ENCODE measurements around the gene CD247. TPM values are rescaled to one million over a fixed set of nuclear protein-coding genes. Genes with fewer than 3 reads are reported as not detected.
A peak's percentile ranks its signal among the peaks of the same experiment; 100 is the strongest.

The CD247 gene
- total RNA-seq, 2 experiments from 2014 or later, result 251 to 261 TPM

DNA sequence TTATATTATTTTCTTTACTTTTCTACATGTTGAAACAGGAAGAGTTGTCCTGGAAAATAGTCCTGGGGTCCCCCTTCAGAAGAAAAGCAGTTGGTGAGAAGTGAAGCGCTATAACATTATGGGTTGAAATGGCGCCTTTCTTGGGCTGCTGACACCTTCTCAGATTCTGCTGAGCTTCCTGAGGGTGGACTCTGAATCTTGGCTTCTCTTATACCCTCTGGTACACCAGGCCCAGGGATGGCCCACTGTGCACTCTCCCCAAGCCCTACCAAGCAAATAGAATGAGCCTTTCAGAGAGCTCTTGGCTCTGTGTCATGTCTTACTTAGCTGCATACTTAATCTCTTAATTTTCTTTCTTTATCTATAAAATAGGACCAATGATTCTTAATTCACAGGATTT lies 42.3 kb downstream of the CD247 start:
- ChIA-PET CTCF (interaction anchor here (0.7 to 4.0 kb wide), 7 partner anchors 10 to 571 kb away, joined by 3 to 21 read pairs (median 3); no protein-coding TSS in a partner anchor), POLR2A (no interaction called here)
- Mint-ChIP-seq H3K9me3 (peaks cover 5% of the 10 kb centered on the region), H3K27ac (no peak overlapping the region), H3K4me3 (no peak overlapping the region), H3K36me3 (ENCODE audit: low read depth) (peaks cover 73% of the 10 kb centered on the region), H3K27me3 (no peaks in the 10 kb centered on the region), H3K4me1 (peaks cover 90% of the 10 kb centered on the region)
- DNase-seq, result no peak

DNA sequence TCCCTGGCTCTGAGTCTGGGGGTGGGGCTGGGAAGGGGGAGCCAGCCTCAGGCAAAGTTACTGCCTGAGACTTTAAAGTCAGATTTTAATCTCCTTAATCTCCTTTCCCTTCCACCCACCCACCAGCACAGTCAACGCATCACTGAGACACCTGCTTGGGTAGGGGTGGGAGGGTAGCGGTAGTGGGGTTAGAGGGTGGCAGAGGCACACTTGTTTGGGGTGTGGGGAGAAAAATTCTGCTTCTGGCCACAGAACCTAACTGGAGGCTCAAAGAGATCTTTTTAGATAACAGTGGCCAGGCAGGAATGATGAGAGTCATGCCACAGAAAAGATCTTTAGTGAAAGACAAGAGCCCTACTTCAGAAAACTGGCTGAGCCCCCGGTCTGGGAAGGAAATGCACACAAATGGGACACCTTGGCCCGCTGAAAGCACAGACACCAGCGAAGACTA lies 44.1 kb downstream of the CD247 start:
- peaks cover 83% of the 10 kb centered on the region for H3K4me1 Mint-ChIP-seq
- peaks cover 63% of the 10 kb centered on the region for H3K36me3 Mint-ChIP-seq (ENCODE audit: low read depth)
- DNase-seq, result peak; percentile 55
- H3K4me3 Mint-ChIP-seq, result peak overlapping the region; percentile 52
- ChIA-PET POLR2A (no interaction called here), CTCF (interaction anchor here (0.6 to 1.1 kb wide), 5 partner anchors 10 to 206 kb away, joined by 3 to 4 read pairs (median 3); partner anchors contain the start of gene CREG1)
- no peaks in the 10 kb centered on the region for H3K27me3 Mint-ChIP-seq
- peaks cover 5% of the 10 kb centered on the region for H3K9me3 Mint-ChIP-seq
- H3K27ac Mint-ChIP-seq, result peak overlapping the region; percentile 86

DNA sequence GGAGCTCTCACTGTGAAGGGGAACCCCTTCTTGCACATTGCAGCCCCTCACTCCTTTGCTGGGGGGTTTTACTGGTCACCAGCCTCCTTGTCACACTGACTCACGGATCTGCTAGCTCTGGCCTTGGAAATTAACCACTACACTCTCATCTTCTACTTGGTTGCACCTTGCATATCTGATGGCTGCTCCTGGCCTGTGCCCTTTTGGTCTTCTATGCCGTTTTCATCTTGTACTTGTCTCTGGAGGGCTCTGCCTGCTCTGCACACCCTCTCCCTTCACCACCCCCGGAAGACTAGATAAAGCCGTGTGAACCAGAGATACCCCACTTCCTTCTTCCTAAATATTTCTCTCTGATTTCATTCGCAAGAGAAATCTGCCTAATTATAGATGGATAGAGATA lies 44.6 kb downstream of the CD247 start:
- ChIA-PET CTCF (interaction anchor here (1.0 to 1.3 kb wide), 5 partner anchors 19 to 254 kb away, joined by 3 to 6 read pairs (median 3); partner anchors contain the start of gene CREG1), POLR2A (no interaction called here)
- peak overlapping the region; percentile 52 for H3K4me3 Mint-ChIP-seq
- peak overlapping the region; percentile 86 for H3K27ac Mint-ChIP-seq
- peaks cover 62% of the 10 kb centered on the region for H3K36me3 Mint-ChIP-seq (ENCODE audit: low read depth)
- no peaks in the 10 kb centered on the region for H3K27me3 Mint-ChIP-seq
- peaks cover 5% of the 10 kb centered on the region for H3K9me3 Mint-ChIP-seq
- H3K4me1 Mint-ChIP-seq, result peaks cover 83% of the 10 kb centered on the region
- DNase-seq, result no peak

DNA sequence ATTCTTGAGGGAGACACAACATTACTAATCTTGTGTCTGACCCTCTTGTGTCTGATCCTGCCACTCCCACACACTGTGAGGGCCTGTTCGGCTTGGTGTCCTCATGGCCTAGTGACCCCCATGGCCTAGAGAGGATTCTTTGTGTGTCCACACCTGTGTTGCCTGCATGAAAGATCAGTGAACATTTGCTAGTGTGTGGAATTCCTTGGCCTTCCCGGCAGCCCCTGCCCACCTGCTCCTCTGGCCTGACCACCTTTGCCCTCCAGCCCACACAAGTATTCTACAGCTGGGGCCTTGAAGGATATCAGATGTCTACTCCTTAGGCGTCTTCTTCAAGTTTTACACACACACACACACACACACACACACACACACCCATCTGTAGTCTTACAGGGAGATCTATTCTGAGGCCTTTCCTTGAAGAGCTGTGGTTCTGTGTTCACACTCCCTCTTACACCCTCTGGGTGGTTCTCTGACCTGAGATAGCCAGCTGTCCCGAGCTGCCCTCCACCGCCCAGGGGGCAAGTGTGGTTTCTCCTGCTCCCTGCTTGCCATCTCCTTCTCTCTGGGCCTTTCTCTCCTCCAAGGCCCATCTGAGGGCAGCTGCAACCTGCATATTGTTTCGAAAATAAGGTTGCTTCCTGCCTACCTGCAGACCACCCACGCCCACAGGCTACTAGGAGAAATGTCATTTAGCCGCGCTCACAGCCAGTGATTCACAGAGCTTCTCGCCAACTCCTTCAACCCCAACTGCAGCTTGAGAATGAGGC lies 45.4 kb downstream of the CD247 start:
- Mint-ChIP-seq H3K36me3 (ENCODE audit: low read depth) (peaks cover 59% of the 10 kb centered on the region), H3K9me3 (peaks cover 5% of the 10 kb centered on the region), H3K27ac (peak overlapping the region; percentile 81), H3K4me3 (no peak overlapping the region), H3K4me1 (peaks cover 84% of the 10 kb centered on the region), H3K27me3 (no peaks in the 10 kb centered on the region)
- POLR2A ChIA-PET, result no interaction called here
- no peak for DNase-seq
- CTCF ChIA-PET, result interaction anchor here (1.0 to 1.3 kb wide), 6 partner anchors 11 to 253 kb away, joined by 3 to 6 read pairs (median 4); partner anchors contain the start of gene CREG1

DNA sequence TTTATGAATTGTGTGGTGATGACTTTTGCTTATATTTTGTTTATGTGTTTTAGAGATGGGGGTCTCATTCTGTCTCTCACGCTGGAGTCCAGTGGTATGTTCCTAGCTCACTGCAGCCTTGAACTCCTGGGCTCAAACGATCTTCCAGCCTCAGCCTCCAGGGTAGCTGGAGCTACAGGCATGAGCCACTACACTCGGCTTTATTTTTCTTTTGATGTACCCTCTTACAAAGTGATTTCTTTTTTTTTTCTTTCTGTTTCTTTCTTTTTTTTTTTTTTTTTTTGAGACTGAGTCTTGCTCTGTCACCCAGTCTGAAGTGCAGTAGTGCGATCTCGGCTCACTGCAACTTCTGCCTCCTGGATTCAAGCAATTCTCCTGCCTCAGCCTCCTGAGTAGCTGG lies 46.8 kb downstream of the CD247 start:
- Mint-ChIP-seq H3K4me3 (no peak overlapping the region), H3K4me1 (peaks cover 80% of the 10 kb centered on the region), H3K9me3 (peaks cover 3% of the 10 kb centered on the region), H3K27me3 (no peaks in the 10 kb centered on the region), H3K27ac (peak overlapping the region; percentile 54), H3K36me3 (ENCODE audit: low read depth) (peaks cover 52% of the 10 kb centered on the region)
- ChIA-PET POLR2A (no interaction called here), CTCF (interaction anchor here (0.6 kb wide), 1 partner anchor 614 kb away, joined by 3 read pairs; no protein-coding TSS in a partner anchor)
- DNase-seq, result no peak

DNA sequence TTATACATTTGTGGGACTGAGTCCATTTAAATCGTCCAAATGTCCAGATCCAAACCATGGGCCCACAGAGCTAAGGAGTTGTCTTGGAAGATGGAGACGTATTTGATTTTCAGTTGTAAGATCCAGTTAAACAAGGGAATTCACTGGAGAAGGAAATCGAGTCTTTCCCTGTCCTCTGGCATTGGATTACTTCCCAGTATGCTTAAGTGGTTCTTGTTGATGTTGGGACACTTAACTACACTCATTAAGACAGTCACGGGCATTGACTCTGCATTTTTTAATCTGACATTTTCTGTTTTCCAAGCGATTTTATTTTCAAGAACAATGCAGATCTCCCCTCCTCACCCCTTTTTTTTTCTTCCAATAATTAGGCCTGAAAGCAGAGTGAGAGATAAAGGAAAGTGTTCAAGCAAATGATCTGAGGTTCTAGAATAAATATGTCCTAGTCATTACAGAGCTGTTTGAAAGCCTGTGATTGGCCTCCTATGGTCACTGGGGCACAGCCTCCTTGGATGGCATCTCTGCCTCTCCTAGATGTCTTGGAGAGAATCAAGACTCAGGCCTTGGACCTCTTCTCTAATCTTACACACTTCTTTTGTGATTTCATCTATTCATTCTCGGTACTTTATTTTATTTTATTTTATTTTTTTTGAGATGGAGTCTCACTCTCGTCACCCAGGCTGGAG lies 48.9 kb downstream of the CD247 start:
- Mint-ChIP-seq H3K36me3 (ENCODE audit: low read depth) (peaks cover 53% of the 10 kb centered on the region), H3K27me3 (no peaks in the 10 kb centered on the region), H3K9me3 (no peaks in the 10 kb centered on the region), H3K4me1 (peaks cover 81% of the 10 kb centered on the region), H3K4me3 (no peak overlapping the region), H3K27ac (no peak overlapping the region)
- ChIA-PET POLR2A (interaction anchor here (0.6 kb wide), 1 partner anchor 17 kb away, joined by 4 read pairs; no protein-coding TSS in a partner anchor), CTCF (interaction anchor here (0.8 to 1.4 kb wide), 2 partner anchors 13 to 202 kb away, joined by 3 to 5 read pairs; no protein-coding TSS in a partner anchor)
- no peak for DNase-seq

DNA sequence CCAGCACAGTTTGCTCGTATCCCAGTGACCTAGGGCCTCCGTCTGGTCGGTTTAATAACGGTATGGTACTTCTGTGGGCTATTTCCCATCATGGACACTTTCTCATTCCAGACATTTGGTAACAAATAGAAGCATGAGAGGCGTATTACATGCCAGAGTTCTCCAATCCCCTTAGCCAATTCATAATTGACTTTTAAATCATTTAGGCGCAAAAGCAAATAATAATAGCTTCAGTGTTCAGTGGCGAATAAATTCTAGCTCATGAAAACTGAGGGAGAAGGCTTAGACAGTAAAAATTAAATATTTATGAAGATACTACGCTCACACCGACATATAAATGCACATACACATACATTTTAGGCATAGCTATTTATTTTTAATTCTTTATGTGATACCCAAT lies 50.6 kb downstream of the CD247 start:
- ChIA-PET POLR2A (no interaction called here), CTCF (interaction anchor here (0.9 to 1.5 kb wide), 7 partner anchors 10 to 247 kb away, joined by 3 to 5 read pairs (median 3); no protein-coding TSS in a partner anchor)
- Mint-ChIP-seq H3K27ac (no peak overlapping the region), H3K4me1 (peaks cover 76% of the 10 kb centered on the region), H3K27me3 (no peaks in the 10 kb centered on the region), H3K4me3 (no peak overlapping the region), H3K36me3 (ENCODE audit: low read depth) (peaks cover 50% of the 10 kb centered on the region), H3K9me3 (no peaks in the 10 kb centered on the region)
- DNase-seq, result no peak

DNA sequence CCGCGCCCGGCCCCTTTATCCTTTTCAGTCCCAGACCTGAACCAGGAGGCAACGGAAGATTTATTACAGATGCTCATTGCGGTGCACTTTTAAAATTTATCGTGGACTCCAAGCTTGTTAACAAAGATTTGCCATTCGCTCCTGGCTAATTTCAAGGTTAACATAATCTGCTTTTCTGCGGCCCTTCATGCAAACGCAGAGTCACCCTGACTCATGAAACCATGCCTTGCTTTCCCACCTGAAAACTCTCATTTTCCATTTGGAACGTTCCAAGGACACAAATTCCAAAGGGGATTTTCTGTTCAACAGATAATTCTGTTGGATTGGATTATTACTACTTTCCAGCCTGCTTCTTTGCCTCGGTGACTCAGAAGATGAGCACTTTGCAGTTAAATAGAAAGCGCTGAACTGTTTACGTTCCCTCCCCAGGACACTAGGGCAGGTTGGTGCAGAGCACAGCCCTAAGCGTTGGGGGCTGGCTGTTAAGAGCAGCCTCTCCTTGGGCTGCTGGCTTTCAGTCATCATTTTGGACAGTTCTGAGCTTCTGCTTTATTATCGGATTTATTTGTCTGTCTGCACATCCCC lies 51.1 kb downstream of the CD247 start:
- Mint-ChIP-seq H3K9me3 (no peaks in the 10 kb centered on the region), H3K27ac (peak overlapping the region; percentile 25), H3K4me3 (no peak overlapping the region), H3K4me1 (peaks cover 73% of the 10 kb centered on the region), H3K36me3 (ENCODE audit: low read depth) (peaks cover 51% of the 10 kb centered on the region), H3K27me3 (no peaks in the 10 kb centered on the region)
- no peak for DNase-seq
- POLR2A ChIA-PET, result no interaction called here
- CTCF ChIA-PET, result interaction anchor here (0.6 to 1.5 kb wide), 6 partner anchors 10 to 248 kb away, joined by 3 to 4 read pairs (median 3); no protein-coding TSS in a partner anchor

DNA sequence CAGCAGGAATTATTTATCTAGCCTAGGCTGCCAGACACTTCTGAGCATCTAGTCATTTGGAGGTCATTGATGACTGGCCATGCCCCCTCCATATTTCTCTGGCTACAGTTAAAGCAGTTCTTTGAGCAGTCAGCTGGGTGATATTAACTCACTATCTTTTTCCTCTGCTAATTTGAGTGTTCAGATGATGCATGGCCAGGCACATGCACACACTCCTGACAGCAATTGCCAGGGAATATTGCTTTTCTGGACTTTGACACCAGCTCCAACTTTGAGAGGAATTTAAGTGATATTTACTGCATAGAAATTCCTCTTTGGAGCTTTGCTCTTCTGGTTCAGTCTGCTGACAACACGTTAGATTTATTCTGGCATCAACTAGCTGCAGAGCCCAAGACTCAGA lies 52.6 kb downstream of the CD247 start:
- peaks cover 69% of the 10 kb centered on the region for H3K4me1 Mint-ChIP-seq
- no peak overlapping the region for H3K4me3 Mint-ChIP-seq
- POLR2A ChIA-PET, result no interaction called here
- H3K9me3 Mint-ChIP-seq, result no peaks in the 10 kb centered on the region
- peaks cover 59% of the 10 kb centered on the region for H3K36me3 Mint-ChIP-seq (ENCODE audit: low read depth)
- H3K27me3 Mint-ChIP-seq, result no peaks in the 10 kb centered on the region
- peak overlapping the region; percentile 69 for H3K27ac Mint-ChIP-seq
- CTCF ChIA-PET, result interaction anchor here (0.5 to 1.7 kb wide), 6 partner anchors 10 to 258 kb away, joined by 3 to 5 read pairs (median 3); no protein-coding TSS in a partner anchor
- DNase-seq, result no peak

DNA sequence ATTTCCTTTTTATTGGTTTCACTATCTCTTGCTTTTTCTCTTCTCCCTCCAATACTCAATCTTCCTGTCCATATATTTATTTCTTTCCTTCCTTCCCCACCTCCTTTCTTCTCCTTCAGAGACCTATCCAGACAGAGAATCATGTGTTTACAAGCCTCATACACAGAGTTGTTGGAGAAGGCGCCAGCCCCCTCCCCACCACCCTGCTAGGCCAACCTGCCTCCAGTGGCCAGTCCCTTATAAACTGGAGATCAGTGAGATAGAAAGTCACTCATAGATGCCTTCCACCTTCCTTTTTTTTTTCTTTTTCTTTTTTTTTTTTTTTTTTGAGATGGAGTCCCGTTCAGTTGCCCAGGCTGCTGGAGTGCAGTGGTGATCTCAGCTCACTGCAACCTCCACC lies 53.3 kb downstream of the CD247 start:
- H3K27ac Mint-ChIP-seq, result peak overlapping the region; percentile 82
- H3K4me1 Mint-ChIP-seq, result peaks cover 70% of the 10 kb centered on the region
- DNase-seq, result no peak
- no peaks in the 10 kb centered on the region for H3K9me3 Mint-ChIP-seq
- H3K4me3 Mint-ChIP-seq, result peak overlapping the region; percentile 43
- ChIA-PET CTCF (interaction anchor here (0.7 to 1.7 kb wide), 5 partner anchors 10 to 335 kb away, joined by 3 to 5 read pairs (median 4); no protein-coding TSS in a partner anchor), POLR2A (no interaction called here)
- H3K36me3 Mint-ChIP-seq (ENCODE audit: low read depth), result peaks cover 62% of the 10 kb centered on the region
- H3K27me3 Mint-ChIP-seq, result no peaks in the 10 kb centered on the region

DNA sequence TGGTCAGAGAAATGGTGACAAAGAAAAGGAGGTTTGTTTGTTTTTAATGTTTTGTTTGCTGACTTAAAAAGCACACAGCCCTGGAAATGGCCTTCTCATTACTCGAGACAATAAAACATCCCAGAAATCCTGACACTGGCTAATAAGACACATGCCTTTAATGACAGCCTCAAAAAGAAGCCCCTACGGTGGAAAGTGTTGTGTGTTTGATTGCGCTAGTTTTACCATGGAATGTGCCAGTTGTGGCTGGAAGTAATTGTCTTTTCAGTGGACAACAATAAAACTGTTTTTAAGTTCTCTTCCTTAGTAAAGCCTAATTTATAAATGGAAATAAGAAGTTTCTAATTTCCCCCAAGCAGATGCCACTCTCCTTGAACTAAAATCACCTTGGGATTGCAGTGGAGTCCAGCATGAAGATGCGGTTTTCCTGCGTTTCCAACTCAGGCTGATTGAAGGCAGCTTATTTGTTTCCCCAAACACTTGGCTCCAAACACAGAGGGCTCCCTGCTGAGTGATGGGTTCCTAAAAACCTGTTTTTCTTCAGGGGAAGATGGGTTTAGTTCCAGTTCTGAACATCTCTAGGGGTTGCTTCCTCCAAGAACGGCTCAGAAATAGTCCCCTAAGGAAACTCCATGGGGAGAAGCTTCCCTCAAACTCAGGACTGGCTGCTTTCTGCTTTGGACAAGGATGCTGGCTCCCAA lies 54.3 kb downstream of the CD247 start:
- Mint-ChIP-seq H3K27ac (no peak overlapping the region), H3K4me1 (peaks cover 69% of the 10 kb centered on the region), H3K9me3 (no peaks in the 10 kb centered on the region), H3K27me3 (no peaks in the 10 kb centered on the region), H3K36me3 (ENCODE audit: low read depth) (peaks cover 61% of the 10 kb centered on the region), H3K4me3 (no peak overlapping the region)
- ChIA-PET POLR2A (no interaction called here), CTCF (interaction anchor here (0.8 to 1.1 kb wide), 3 partner anchors 9 to 16 kb away, joined by 3 to 5 read pairs (median 3); no protein-coding TSS in a partner anchor)
- DNase-seq, result no peak

DNA sequence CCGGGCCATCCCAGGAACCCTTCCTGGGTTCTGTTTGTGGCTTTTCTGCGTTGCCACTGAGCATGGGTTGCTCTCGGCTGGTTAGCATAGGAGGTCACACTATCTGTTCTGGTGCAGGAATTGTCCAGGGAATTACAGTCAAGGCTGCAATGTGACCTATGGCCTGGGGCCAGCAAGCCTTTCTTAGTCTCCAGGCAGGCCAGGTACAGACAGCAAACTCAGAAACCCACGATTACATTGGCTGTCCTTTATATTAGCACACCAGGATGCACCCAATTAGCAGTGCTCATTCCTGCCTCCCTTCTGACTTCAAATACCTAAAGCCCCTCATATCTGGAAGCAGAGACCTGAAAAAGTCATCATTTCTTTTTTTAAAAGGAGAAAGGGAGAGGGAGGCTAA lies 55.2 kb downstream of the CD247 start:
- CTCF ChIA-PET, result no interaction called here
- Mint-ChIP-seq H3K27me3 (no peaks in the 10 kb centered on the region), H3K4me1 (peaks cover 63% of the 10 kb centered on the region), H3K36me3 (ENCODE audit: low read depth) (peaks cover 60% of the 10 kb centered on the region), H3K4me3 (no peak overlapping the region), H3K27ac (peak overlapping the region; percentile 78), H3K9me3 (no peaks in the 10 kb centered on the region)
- POLR2A ChIA-PET, result no interaction called here
- no peak for DNase-seq

Measured in activated CD4-positive, alpha-beta T cell treated with anti-CD3 and anti-CD28 coated beads, Interleukin-2, amount 10 ng/mL, durations not matched to agents 7 days and 5 days (primary cell).